Measurements from ENCODE around the gene MUC16. TPM values are rescaled to one million over a fixed set of nuclear protein-coding genes. Genes with fewer than 3 reads are reported as not detected.
"Not testable (repeated sequence)": the region's sequence is repeated elsewhere in the genome, so short reads cannot be mapped to it uniquely, and the experiment has no call there.

MUC16 gene
- under 1 TPM in 1 of 2 donors, not detected in 1; 0.05 TPM for total RNA-seq
- total RNA-seq = 0.35 to 0.53 reads per million in 2 donors

GRCh38 chr19:9009935-9010651 is at the start of gene MUC16:
Gene MUC16 (minus strand): TSS chr19:9010409.
- peaks cover 6% of the 10 kb centered on the region for H3K36me3 Mint-ChIP-seq (ENCODE audit: low read depth)
- peaks cover 28% of the 10 kb centered on the region for H3K27me3 Mint-ChIP-seq
- H3K27ac Mint-ChIP-seq = no peak within 1 kb of the TSS
- no peak for ATAC-seq
- H3K9me3 ChIP-seq (ENCODE audit: control insufficient read depth, low read length, poor library complexity, severe bottlenecking) = no peaks in the 10 kb centered on the region
- no peak within 1 kb of the TSS for H3K4me3 Mint-ChIP-seq
- no peaks in the 10 kb centered on the region for H3K4me1 Mint-ChIP-seq
- no peak for DNase-seq

DNA sequence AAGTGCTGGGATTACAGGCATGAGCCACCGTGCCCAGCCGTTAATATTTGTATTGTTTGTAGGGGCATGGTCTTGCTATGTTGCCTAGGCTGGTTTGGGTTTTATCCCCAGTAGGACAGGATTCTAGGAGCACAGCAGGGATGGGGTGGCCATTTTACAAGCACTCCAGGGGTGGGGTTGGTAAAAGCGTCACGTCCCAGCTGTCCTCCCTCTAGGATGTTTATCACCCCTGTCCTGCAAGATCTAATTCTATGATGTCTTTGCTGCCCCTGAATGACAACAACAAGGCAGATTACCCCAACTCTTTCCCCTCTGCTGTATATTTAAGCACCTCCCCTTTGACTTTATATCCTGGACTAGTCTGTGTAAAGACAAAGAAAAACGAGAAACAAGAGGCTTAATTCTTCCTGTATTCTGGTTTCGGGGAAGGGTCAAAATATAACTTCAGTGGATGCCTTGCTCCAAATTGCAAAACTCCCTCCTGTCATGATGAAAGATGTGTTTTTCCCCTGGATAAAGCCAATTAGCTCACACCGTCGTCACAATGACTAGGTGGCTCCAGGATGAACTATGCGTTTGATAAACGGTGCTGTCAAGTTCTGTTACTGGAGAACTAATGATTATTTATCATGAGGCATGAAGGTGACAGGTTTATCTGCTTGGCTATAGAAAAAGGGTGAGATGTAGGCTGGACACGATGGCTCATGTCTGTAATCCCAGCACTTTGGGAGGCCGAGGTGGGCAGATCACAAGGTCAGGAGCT is 48.9 kb upstream of the MUC16 start:
- H3K9me3 ChIP-seq (ENCODE audit: control insufficient read depth, low read length, poor library complexity, severe bottlenecking) = no peaks in the 10 kb centered on the region
- H3K27ac Mint-ChIP-seq = no peak overlapping the region
- no peaks in the 10 kb centered on the region for H3K4me1 Mint-ChIP-seq
- H3K27me3 Mint-ChIP-seq = no peaks in the 10 kb centered on the region
- no peak overlapping the region for H3K4me3 Mint-ChIP-seq
- DNase-seq = no peak
- peaks cover 2% of the 10 kb centered on the region for H3K36me3 Mint-ChIP-seq (ENCODE audit: low read depth)
- ATAC-seq = no peak

DNA sequence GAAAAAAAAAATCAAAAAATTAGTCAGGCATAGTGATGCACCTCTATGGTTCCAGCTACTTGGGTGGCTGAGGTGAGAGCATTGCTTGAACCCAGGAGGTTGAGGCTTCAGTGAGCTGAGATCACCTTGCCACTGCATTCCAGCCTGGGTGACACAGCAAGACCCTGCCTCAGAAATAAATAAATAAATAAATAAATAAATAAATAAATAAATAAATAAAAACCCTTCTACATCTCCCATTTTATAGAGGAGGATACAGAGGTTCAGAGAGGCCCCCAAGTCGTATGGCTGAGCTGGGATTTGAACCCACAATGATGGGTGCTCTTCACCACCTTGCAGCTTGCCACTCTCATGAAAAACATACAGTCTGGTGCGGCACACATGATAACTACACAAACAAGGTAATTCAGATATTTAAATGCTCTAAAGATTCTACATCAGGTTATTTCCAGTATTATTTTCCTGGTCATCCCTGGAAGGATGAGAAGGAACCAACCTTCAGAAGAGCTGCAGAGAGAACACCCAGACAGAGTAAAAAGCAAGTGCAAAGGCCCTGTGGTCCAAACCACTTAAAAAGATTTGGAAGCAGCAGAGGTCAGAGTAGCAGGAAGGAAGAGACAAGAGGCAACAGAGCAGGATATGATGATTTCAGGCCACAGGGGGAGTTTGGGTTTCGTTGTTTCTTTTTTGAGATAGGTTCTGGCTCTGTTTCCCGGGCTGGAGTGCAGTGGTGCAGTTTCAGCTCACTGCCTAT is 47.5 kb upstream of the MUC16 start:
- Mint-ChIP-seq H3K4me3 (no peak overlapping the region), H3K36me3 (ENCODE audit: low read depth) (no peaks in the 10 kb centered on the region), H3K27me3 (no peaks in the 10 kb centered on the region), H3K4me1 (no peaks in the 10 kb centered on the region), H3K27ac (no peak overlapping the region)
- DNase-seq (no peak), ATAC-seq (no peak)
- no peaks in the 10 kb centered on the region for H3K9me3 ChIP-seq (ENCODE audit: control insufficient read depth, low read length, poor library complexity, severe bottlenecking)

GRCh38 chr19:9056131-9056530 is 45.9 kb upstream of the MUC16 start:
- H3K36me3 Mint-ChIP-seq (ENCODE audit: low read depth); H3K4me3 Mint-ChIP-seq: not testable (repeated sequence)

GRCh38 chr19:9054765-9055164 is 44.6 kb upstream of the MUC16 start:
- H3K9me3 ChIP-seq (ENCODE audit: control insufficient read depth, low read length, poor library complexity, severe bottlenecking) = no peaks in the 10 kb centered on the region
- no peak overlapping the region for H3K27ac Mint-ChIP-seq
- no peaks in the 10 kb centered on the region for H3K36me3 Mint-ChIP-seq (ENCODE audit: low read depth)
- no peak overlapping the region for H3K4me3 Mint-ChIP-seq
- no peaks in the 10 kb centered on the region for H3K4me1 Mint-ChIP-seq
- DNase-seq (no peak), ATAC-seq (no peak)
- no peaks in the 10 kb centered on the region for H3K27me3 Mint-ChIP-seq

More at GRCh38 chr19:9056131-9056530, 45.9 kb upstream of the MUC16 start:
- not testable (repeated sequence) for H3K27ac Mint-ChIP-seq; DNase-seq; ATAC-seq; H3K4me1 Mint-ChIP-seq; H3K9me3 ChIP-seq (ENCODE audit: control insufficient read depth, low read length, poor library complexity, severe bottlenecking); H3K27me3 Mint-ChIP-seq

DNA sequence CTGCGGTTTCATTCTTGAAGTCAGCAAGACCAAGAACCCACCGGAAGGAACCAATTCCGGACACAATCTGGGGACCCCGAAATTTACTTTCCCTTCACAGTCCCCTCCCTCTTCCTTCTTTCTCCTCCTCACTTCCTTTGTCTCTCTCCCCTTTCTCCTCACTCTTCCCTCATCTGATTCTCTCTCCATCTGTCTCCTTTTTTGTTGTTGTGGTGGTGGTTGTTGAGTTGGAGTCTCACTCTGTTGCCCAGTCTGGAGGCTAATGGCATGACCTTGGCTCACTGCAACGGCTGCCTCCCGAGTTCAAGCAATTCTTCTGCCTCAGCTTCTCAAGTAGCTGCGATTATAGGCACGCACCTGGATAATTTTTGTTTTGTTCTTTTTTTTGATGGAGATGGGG is 44.0 kb upstream of the MUC16 start:
- no peaks in the 10 kb centered on the region for H3K9me3 ChIP-seq (ENCODE audit: control insufficient read depth, low read length, poor library complexity, severe bottlenecking)
- Mint-ChIP-seq H3K4me3 (no peak overlapping the region), H3K4me1 (no peaks in the 10 kb centered on the region), H3K27ac (no peak overlapping the region), H3K36me3 (ENCODE audit: low read depth) (no peaks in the 10 kb centered on the region), H3K27me3 (no peaks in the 10 kb centered on the region)
- DNase-seq (no peak), ATAC-seq (no peak)

GRCh38 chr19:9053674-9054073 is 43.5 kb upstream of the MUC16 start:
- H3K9me3 ChIP-seq (ENCODE audit: control insufficient read depth, low read length, poor library complexity, severe bottlenecking); H3K4me1 Mint-ChIP-seq; H3K27me3 Mint-ChIP-seq; H3K36me3 Mint-ChIP-seq (ENCODE audit: low read depth); H3K27ac Mint-ChIP-seq; H3K4me3 Mint-ChIP-seq; ATAC-seq; DNase-seq: not testable (repeated sequence)

- no peaks in the 10 kb centered on the region for H3K4me1 Mint-ChIP-seq
- no peak overlapping the region for H3K27ac Mint-ChIP-seq
- H3K9me3 ChIP-seq (ENCODE audit: control insufficient read depth, low read length, poor library complexity, severe bottlenecking) = no peaks in the 10 kb centered on the region
- no peak for ATAC-seq
- H3K27me3 Mint-ChIP-seq = no peaks in the 10 kb centered on the region
- H3K36me3 Mint-ChIP-seq (ENCODE audit: low read depth) = no peaks in the 10 kb centered on the region
- no peak for DNase-seq
- no peak overlapping the region for H3K4me3 Mint-ChIP-seq
Observed at GRCh38 chr19:9052894-9053293, 42.7 kb upstream of the MUC16 start.

- ATAC-seq = no peak
- H3K36me3 Mint-ChIP-seq (ENCODE audit: low read depth) = peaks cover 3% of the 10 kb centered on the region
- no peaks in the 10 kb centered on the region for H3K9me3 ChIP-seq (ENCODE audit: control insufficient read depth, low read length, poor library complexity, severe bottlenecking)
- DNase-seq = no peak
- no peak overlapping the region for H3K4me3 Mint-ChIP-seq
- H3K27ac Mint-ChIP-seq = no peak overlapping the region
- H3K4me1 Mint-ChIP-seq = no peaks in the 10 kb centered on the region
- H3K27me3 Mint-ChIP-seq = peaks cover 25% of the 10 kb centered on the region
Observed at GRCh38 chr19:9046694-9047093, 36.5 kb upstream of the MUC16 start.

- no peak for ATAC-seq
- peaks cover 30% of the 10 kb centered on the region for H3K27me3 Mint-ChIP-seq
Observed at GRCh38 chr19:9044449-9044848, 34.2 kb upstream of the MUC16 start.

DNA sequence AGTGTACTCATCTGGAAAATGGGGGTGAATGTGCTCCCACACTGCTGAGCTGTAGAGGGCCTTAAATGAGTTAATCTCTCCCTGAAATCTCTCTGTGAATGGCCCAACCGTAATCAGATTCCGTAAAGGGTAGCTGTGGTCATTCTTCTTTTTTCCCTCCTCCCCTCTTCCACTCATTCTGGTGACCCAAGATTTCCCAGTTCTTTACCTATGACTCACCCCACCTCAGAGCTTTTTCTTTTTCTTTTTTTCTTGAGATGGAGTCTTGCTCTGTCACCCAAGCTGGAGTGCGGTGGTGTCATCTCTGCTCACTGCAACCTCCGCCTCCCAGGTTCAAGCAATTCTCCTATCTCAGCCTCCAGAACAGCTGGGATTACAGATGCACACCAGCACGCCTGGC is 33.3 kb upstream of the MUC16 start:
- H3K4me3 Mint-ChIP-seq = no peak overlapping the region
- DNase-seq = no peak
- no peak for ATAC-seq
- H3K4me1 Mint-ChIP-seq = no peaks in the 10 kb centered on the region
- H3K9me3 ChIP-seq (ENCODE audit: control insufficient read depth, low read length, poor library complexity, severe bottlenecking) = no peaks in the 10 kb centered on the region
- no peak overlapping the region for H3K27ac Mint-ChIP-seq
- peaks cover 3% of the 10 kb centered on the region for H3K36me3 Mint-ChIP-seq (ENCODE audit: low read depth)
- peaks cover 30% of the 10 kb centered on the region for H3K27me3 Mint-ChIP-seq

More at GRCh38 chr19:9044449-9044848, 34.2 kb upstream of the MUC16 start:
- no peaks in the 10 kb centered on the region for H3K9me3 ChIP-seq (ENCODE audit: control insufficient read depth, low read length, poor library complexity, severe bottlenecking)
- Mint-ChIP-seq H3K4me1 (no peaks in the 10 kb centered on the region), H3K36me3 (ENCODE audit: low read depth) (peaks cover 3% of the 10 kb centered on the region), H3K27ac (no peak overlapping the region), H3K4me3 (no peak overlapping the region)
- no peak for DNase-seq

GRCh38 chr19:9041023-9041422 is 30.8 kb upstream of the MUC16 start:
- Mint-ChIP-seq H3K4me3 (no peak overlapping the region), H3K36me3 (ENCODE audit: low read depth) (peaks cover 6% of the 10 kb centered on the region), H3K27me3 (peaks cover 32% of the 10 kb centered on the region), H3K27ac (no peak overlapping the region), H3K4me1 (no peaks in the 10 kb centered on the region)
- DNase-seq (no peak), ATAC-seq (no peak)
- no peaks in the 10 kb centered on the region for H3K9me3 ChIP-seq (ENCODE audit: control insufficient read depth, low read length, poor library complexity, severe bottlenecking)

GRCh38 chr19:9040131-9040530 is 29.9 kb upstream of the MUC16 start:
- Mint-ChIP-seq H3K4me3 (no peak overlapping the region), H3K27ac (no peak overlapping the region)
- no peaks in the 10 kb centered on the region for H3K9me3 ChIP-seq (ENCODE audit: control insufficient read depth, low read length, poor library complexity, severe bottlenecking)

More at GRCh38 chr19:9040131-9040530, 29.9 kb upstream of the MUC16 start:
- Mint-ChIP-seq H3K36me3 (ENCODE audit: low read depth) (peaks cover 4% of the 10 kb centered on the region), H3K27me3 (peaks cover 36% of the 10 kb centered on the region), H3K4me1 (no peaks in the 10 kb centered on the region)
- ATAC-seq (no peak), DNase-seq (no peak)
